CD4-positive, alpha-beta T cell (primary cell): ENCODE data around the gene AP2A1. TPM values are rescaled to one million over a fixed set of nuclear protein-coding genes. Genes with fewer than 3 reads are reported as not detected.

ENCODE experiments used
- ATAC-seq: fragments of 200-7000 bp; cut with Tn5 transposase; one replicate; pipeline ENCODE4 v1.10.0; 2022; ENCODE audit warnings: mild to moderate bottlenecking; ENCODE audit not compliant: poor library complexity
- CTCF ChIA-PET: fragments of 350-600 bp; sonication (Branson Sonifier 250); formaldehyde crosslinking; loops from one replicate; lab custom pipeline; 2021; ENCODE audit warnings: antibody characterized with exemption, inconsistent platforms; lab: Charles Lee
- POLR2A ChIA-PET: fragments of 350-600 bp; sonication (Branson Sonifier 250); formaldehyde crosslinking; loops from one replicate; lab custom pipeline; 2021; ENCODE audit warnings: antibody characterized with exemption, inconsistent platforms; lab: Charles Lee
- DNase-seq, 14 experiments: peaks; one replicate each; pipeline ENCODE4 v3.0.0-alpha.2; 2013 to 2020; ENCODE audit warnings: mixed read lengths in 2 of 14
- H3K27ac ChIP-seq, 2 donors: one replicate each; pipeline versions ENCODE4 v1.5.1 to v1.7.0; 2013; ENCODE audit warnings: low read length in 2 of 2, low read depth in 1 of 2, mild to moderate bottlenecking in 1 of 2
- H3K27me3 ChIP-seq, 2 experiments: 1 replicate in 1 of 2; 2 replicates in 1 of 2; pipeline versions ENCODE4 v1.6.1 to v1.7.0; 2013; ENCODE audit warnings: low read length in 2 of 2, control low read depth in 1 of 2, mild to moderate bottlenecking in 1 of 2, moderate library complexity in 1 of 2; ENCODE audit not compliant: insufficient read depth in 2 of 2, control insufficient read depth in 1 of 2
- H3K36me3 ChIP-seq: one replicate; pipeline ENCODE4 v1.6.1; 2013; ENCODE audit warnings: low read length, control low read depth; ENCODE audit not compliant: insufficient read depth
- H3K4me1 ChIP-seq: one replicate; pipeline ENCODE4 v1.6.1; 2013; ENCODE audit warnings: low read length, control low read depth; ENCODE audit not compliant: insufficient read depth
- H3K4me3 ChIP-seq: one replicate; pipeline ENCODE4 v1.5.1; 2013; ENCODE audit warnings: mild to moderate bottlenecking, low read length, moderate library complexity
- H3K9me3 ChIP-seq, 2 experiments: 1 replicate in 1 of 2; 2 replicates in 1 of 2; pipeline versions ENCODE4 v1.6.1 to v1.7.0; 2013; ENCODE audit warnings: low read length in 2 of 2, mild to moderate bottlenecking in 2 of 2, control low read depth in 1 of 2, moderate library complexity in 1 of 2; ENCODE audit not compliant: control insufficient read depth in 1 of 2, insufficient read depth in 1 of 2
- H3K27ac Mint-ChIP-seq: one replicate; pipeline ENCODE4 v1.8.0; 2020; ENCODE audit warnings: mixed read lengths
- H3K27me3 Mint-ChIP-seq: one replicate; pipeline ENCODE4 v1.8.0; 2021; ENCODE audit warnings: mixed read lengths
- H3K36me3 Mint-ChIP-seq: one replicate; pipeline ENCODE4 v1.8.0; 2021; ENCODE audit warnings: low read depth, mixed read lengths
- H3K4me1 Mint-ChIP-seq: one replicate; pipeline ENCODE4 v1.8.0; 2021; ENCODE audit warnings: low read depth, mixed read lengths
- H3K4me3 Mint-ChIP-seq: one replicate; pipeline ENCODE4 v1.8.0; 2020; ENCODE audit warnings: mild to moderate bottlenecking, mixed read lengths
- H3K9me3 Mint-ChIP-seq: one replicate; pipeline ENCODE4 v1.8.0; 2020; ENCODE audit warnings: mixed read lengths
- intact Hi-C, 2 experiments: fragments of 100-400 bp; cut with DNase I in 1 of 2; cut with micrococcal nuclease in 1 of 2; formaldehyde crosslinking; loops; one replicate each; pipeline versions ENCODE4 v1.15.1 to v1.9.0; 2023 to 2025; cut with DNase I, micrococcal nuclease
- total RNA-seq, 174 experiments: library from RNA in 2 of 174; stranded (reverse) in 2 of 174; gene quantifications; one replicate each; pipeline ENCODE4 v1.2.3 and lab custom pipeline; 2021 to 2026
- TF ChIP-seq, protein P1 (sequence below): fragments of 200-600 bp; IDR thresholded peaks from one replicate; pipeline ENCODE4 v1.8.0; 2022; ENCODE audit warnings: antibody characterized with exemption, mild to moderate bottlenecking

Gene AP2A1
- total RNA-seq, 2 experiments from 2014 or later: 28.2 to 28.9 TPM

DNA sequence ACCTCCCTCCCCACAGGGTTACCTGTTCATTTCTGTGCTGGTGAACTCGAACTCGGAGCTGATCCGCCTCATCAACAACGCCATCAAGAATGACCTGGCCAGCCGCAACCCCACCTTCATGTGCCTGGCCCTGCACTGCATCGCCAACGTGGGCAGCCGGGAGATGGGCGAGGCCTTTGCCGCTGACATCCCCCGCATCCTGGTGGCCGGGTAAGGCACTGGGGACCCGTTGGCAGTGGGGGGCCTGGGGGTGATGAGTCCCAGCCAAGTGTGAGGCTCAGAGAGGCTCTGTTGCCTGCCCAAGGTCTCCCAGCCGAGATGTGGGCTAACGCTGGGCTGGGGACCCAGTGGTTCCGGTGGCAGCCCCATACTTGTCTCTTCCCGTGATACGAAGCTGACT, 15.7 kb downstream of the AP2A1 start:
- no peaks in the 10 kb centered on the region for H3K9me3 Mint-ChIP-seq
- Histone ChIP-seq H3K27ac (no peak overlapping the region), H3K36me3 (peaks cover 38% of the 10 kb centered on the region), H3K9me3 (no peaks in the 10 kb centered on the region), H3K4me3 (no peak overlapping the region), H3K27me3 (no peaks in the 10 kb centered on the region), H3K4me1 (no peaks in the 10 kb centered on the region)
- intact Hi-C loops: no loop called here
- peaks cover 63% of the 10 kb centered on the region for H3K36me3 Mint-ChIP-seq
- ChIA-PET CTCF (no interaction called here), POLR2A (no interaction called here)
- DNase-seq: no peak
- no peak overlapping the region for H3K27ac Mint-ChIP-seq
- ATAC-seq: no peak
- no peaks in the 10 kb centered on the region for H3K27me3 Mint-ChIP-seq
- TF ChIP-seq, protein P1, sequence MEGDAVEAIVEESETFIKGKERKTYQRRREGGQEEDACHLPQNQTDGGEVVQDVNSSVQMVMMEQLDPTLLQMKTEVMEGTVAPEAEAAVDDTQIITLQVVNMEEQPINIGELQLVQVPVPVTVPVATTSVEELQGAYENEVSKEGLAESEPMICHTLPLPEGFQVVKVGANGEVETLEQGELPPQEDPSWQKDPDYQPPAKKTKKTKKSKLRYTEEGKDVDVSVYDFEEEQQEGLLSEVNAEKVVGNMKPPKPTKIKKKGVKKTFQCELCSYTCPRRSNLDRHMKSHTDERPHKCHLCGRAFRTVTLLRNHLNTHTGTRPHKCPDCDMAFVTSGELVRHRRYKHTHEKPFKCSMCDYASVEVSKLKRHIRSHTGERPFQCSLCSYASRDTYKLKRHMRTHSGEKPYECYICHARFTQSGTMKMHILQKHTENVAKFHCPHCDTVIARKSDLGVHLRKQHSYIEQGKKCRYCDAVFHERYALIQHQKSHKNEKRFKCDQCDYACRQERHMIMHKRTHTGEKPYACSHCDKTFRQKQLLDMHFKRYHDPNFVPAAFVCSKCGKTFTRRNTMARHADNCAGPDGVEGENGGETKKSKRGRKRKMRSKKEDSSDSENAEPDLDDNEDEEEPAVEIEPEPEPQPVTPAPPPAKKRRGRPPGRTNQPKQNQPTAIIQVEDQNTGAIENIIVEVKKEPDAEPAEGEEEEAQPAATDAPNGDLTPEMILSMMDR: no peak
- H3K4me1 Mint-ChIP-seq: peaks cover 10% of the 10 kb centered on the region
- no peak overlapping the region for H3K4me3 Mint-ChIP-seq

- Histone ChIP-seq H3K36me3 (peaks cover 56% of the 10 kb centered on the region), H3K9me3 (no peaks in the 10 kb centered on the region), H3K27me3 (no peaks in the 10 kb centered on the region), H3K4me3 (no peak overlapping the region), H3K4me1 (no peaks in the 10 kb centered on the region), H3K27ac (no peak overlapping the region)
- ChIA-PET CTCF (interaction anchor here (1.0 kb wide), 1 partner anchor 145 kb away, joined by 3 read pairs; no protein-coding TSS in a partner anchor), POLR2A (no interaction called here)
- ATAC-seq (no peak), DNase-seq (no peak)
- H3K4me1 Mint-ChIP-seq: no peaks in the 10 kb centered on the region
- intact Hi-C loops: no loop called here
- peaks cover 72% of the 10 kb centered on the region for H3K36me3 Mint-ChIP-seq
- no peaks in the 10 kb centered on the region for H3K9me3 Mint-ChIP-seq
- H3K27ac Mint-ChIP-seq: no peak overlapping the region
- TF ChIP-seq, protein P1: no peak
- H3K4me3 Mint-ChIP-seq: no peak overlapping the region
- H3K27me3 Mint-ChIP-seq: no peaks in the 10 kb centered on the region
Observed at GRCh38 chr19:49786376-49786820, 19.6 kb downstream of the AP2A1 start.

DNA sequence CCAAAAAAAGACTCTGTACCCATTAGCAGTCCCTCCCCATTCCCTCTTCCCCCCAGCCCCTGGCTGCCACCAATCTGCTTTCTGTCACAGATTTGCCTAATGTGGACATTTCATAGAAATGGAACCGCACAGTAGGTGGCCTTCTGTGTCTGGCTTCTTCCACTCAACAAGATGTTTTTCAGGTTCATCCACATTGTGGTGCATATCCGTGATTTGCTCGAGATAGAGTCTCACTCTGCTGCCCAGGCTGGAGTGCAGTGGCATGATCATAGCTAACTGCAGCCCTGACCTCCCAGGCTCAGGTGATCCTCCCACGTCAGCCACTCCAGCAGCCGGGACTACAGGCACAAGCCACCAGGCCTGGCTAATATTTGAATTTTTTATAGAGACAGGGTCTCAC, 20.9 kb downstream of the AP2A1 start:
- no peaks in the 10 kb centered on the region for H3K27me3 ChIP-seq
- no peaks in the 10 kb centered on the region for H3K9me3 Mint-ChIP-seq
- H3K4me1 ChIP-seq: no peaks in the 10 kb centered on the region
- no peak overlapping the region for H3K27ac Mint-ChIP-seq
- CTCF ChIA-PET: interaction anchor here (1.0 kb wide), 1 partner anchor 146 kb away, joined by 3 read pairs; no protein-coding TSS in a partner anchor
- TF ChIP-seq, protein P1: no peak
- intact Hi-C loops: no loop called here
- H3K36me3 ChIP-seq: peaks cover 64% of the 10 kb centered on the region
- no peaks in the 10 kb centered on the region for H3K9me3 ChIP-seq
- H3K27ac ChIP-seq: no peak overlapping the region
- DNase-seq (no peak), ATAC-seq (no peak)
- no peaks in the 10 kb centered on the region for H3K27me3 Mint-ChIP-seq
- H3K4me1 Mint-ChIP-seq: no peaks in the 10 kb centered on the region
- no peak overlapping the region for H3K4me3 Mint-ChIP-seq
- H3K36me3 Mint-ChIP-seq: peaks cover 71% of the 10 kb centered on the region
- POLR2A ChIA-PET: no interaction called here
- H3K4me3 ChIP-seq: no peak overlapping the region
